Muscle of back (tissue), 11 donors: ENCODE results near the gene CNIH1. TPM values are rescaled to one million over a fixed set of nuclear protein-coding genes. Genes with fewer than 3 reads are reported as not detected.
A peak's percentile ranks its signal among the peaks of the same experiment; 100 is the strongest.
"Not testable (repeated sequence)": the region's sequence is repeated elsewhere in the genome, so short reads cannot be mapped to it uniquely, and the experiment has no call there.

Source experiments
- DNase-seq, 3 donors: peaks; one replicate each; pipeline versions ENCODE4 v3.0.0 to v3.0.0-alpha.2; 2013
- polyA plus RNA-seq, 10 donors: library from polyadenylated mRNA; unstranded; fragments of 120-200 nt; gene quantifications; one replicate each; pipeline ENCODE4 v1.2.1, GENCODE V29; 2013; ENCODE audit not compliant: insufficient read length in 10 of 10

The CNIH1 gene
- polyA plus RNA-seq, 10 donors, result 164 to 221 (median 192) TPM

DNA sequence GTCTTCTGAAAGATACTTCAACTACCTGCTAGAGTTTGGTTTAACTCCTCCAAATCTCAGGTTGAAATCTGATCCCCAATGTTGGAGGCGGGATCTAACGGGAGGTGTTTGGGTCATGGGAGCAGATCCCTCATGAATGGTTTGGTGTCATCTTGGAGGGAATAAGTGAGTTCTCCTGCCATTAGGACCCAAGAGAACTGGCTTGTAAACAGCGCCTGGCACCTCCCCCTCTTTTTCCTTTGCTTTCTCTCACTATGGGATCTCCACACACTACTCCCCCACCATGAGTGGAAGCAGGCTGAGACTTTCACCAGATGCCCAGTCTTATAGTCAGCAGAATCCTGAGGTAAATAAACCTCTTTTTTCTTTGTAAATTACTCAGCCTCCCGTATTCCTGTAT, 2.5 kb downstream of the CNIH1 start:
- DNase-seq, result no peak

GRCh38 chr14:54437954-54438353, 3.2 kb downstream of the CNIH1 start:
- not testable (repeated sequence) for DNase-seq

GRCh38 chr14:54435500-54435981, 5.6 kb downstream of the CNIH1 start:
- peak in 1 of 3 donors; percentile 15 for DNase-seq

GRCh38 chr14:54428527-54428926, 12.6 kb downstream of the CNIH1 start:
- DNase-seq, result no peak

DNA sequence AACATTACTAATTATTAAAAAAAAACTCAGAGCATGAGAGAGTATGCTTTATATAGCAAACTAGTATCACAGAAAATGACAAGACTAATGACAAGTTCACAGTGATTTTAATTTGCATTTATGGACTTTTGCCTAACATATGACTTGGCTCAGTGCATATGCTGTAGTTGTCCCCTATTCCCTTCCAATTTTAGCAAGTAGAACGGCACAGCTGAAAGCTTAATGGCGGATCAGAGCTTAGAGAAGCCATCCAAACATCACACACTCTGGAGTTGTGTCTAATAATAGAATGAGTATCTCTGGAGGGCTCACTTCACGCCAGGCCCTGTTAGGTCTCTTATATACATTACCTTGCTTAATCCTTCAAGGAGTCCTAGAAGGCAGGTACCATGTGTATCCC, 13.3 kb downstream of the CNIH1 start:
- peak in 1 of 3 donors; percentile 20 for DNase-seq

GRCh38 chr14:54425537-54426274, 15.5 kb downstream of the CNIH1 start:
- DNase-seq, result no peak

- no peak for DNase-seq
Observed at GRCh38 chr14:54425068-54425467, 16.1 kb downstream of the CNIH1 start.

DNA sequence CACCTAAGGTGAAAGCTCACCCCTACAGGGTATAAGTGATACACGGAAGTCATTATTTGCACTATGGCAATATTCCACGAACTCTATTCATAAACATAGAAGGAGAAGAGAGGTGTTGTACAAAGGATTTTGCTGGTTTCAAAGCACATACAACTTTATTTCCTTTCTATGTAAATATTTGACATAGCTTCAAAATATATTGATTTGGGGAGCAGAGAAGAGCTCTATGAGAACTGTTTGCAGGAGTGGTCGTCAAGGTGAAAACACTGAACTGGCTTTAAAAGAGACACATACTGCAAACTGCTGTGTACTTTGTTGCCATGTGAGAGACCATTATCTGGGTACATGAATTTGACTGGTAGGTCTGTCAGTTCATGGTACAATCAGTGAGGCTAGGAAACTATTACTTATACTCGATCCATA, 16.7 kb downstream of the CNIH1 start:
- DNase-seq, result no peak

DNA sequence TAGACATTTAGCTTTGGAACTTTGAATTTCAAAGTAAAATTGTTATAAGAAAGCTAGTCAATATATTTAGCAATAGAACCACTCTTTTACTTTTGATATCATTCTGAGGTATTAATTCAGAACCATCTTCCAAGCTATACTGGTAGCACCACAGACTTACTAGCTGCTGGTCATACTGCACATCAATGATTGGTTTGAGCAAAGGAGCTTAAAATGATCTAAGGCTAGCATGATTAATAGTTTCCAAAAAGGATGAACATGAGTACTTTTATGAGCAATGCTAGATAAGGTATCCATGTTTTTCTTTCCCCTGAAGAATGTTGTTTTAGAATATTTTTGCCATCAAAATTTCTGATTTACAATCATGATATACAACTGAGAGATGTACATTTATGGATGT, 17.2 kb downstream of the CNIH1 start:
- DNase-seq, result no peak

- peak in 1 of 3 donors; percentile 40 for DNase-seq
Observed at GRCh38 chr14:54420478-54421142, 20.6 kb downstream of the CNIH1 start.

- no peak for DNase-seq
Observed at GRCh38 chr14:54411371-54411770, 29.8 kb downstream of the CNIH1 start.

GRCh38 chr14:54410215-54410614, 31.0 kb downstream of the CNIH1 start:
- no peak for DNase-seq

DNA sequence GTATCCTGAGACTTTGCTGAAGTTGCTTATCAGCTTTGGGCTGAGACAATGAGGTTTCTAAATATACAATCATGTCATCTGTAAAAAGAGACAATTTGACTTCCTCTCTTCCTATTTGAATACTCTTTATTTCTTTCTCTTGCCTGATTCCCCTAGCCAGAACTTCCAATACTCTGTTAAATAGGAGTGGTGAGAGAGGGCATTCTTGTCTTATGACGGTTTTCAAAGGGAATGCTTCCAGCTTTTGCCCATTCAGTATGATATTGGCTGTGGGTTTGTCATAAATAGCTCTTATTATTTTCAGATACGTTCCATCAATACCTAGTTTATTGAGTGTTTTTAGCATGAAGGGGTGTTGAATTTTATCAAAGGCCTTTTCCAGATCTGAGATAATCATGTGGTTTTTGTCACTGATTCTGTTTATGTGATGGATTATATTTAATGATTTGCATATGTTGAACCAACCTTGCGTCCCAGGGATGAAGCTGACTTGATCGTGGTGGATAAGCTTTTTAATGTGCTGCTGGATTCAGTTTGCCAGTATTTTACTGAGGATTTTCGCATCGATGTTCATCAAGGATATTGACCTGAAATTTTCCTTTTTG, 37.7 kb downstream of the CNIH1 start:
- not testable (repeated sequence) for DNase-seq

- DNase-seq, result no peak
Observed at GRCh38 chr14:54399560-54399959, 41.6 kb downstream of the CNIH1 start.

DNA sequence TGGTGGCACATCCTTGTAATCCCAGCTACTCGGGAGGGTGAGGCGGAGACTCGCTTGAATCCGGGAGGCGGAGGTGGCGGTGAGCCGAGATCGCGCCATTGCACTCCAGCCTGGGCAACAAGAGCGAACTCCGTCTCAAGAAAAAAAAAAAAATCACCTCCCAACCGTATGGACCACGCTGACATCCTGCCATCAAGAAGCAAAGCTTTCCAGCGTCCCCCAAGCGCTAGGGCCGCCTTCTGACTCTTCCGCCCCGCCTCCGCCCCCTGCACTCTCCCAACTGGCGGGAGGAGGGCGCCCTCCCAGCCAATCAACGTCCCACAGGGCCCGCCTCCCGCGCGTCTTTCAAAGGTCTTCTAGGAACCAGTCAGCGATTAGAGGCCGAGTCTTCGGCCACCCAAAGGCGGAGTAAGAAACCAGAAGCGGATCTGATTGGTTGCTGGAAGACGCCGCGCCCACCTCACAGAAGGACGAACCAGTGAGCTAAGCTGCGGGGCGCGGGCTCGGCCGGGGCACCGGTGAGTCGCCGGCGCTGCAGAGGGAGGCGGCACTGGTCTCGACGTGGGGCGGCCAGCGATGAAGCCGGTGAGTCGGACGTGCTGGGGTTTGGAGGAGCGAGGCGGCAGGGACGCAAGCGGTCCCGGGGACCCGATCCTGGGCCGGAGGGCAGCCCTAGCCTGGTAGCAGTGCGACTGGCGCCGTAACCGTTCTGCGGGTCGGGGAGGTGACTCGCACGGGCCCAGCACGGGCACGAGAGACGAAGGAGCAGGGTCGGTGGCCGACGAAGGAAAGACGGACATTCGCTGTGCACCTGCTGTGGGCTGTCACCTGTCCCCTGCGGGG, 44.5 kb downstream of the CNIH1 start, which contains the start of gene CDKN3:
Gene CDKN3, plus strand, starts transcription at position 515 of the 843 bp plus-strand sequence. Its CDS starts 62 bp downstream, at position 577.
- peak; percentile 98 to 99 (median 99) for DNase-seq

DNA sequence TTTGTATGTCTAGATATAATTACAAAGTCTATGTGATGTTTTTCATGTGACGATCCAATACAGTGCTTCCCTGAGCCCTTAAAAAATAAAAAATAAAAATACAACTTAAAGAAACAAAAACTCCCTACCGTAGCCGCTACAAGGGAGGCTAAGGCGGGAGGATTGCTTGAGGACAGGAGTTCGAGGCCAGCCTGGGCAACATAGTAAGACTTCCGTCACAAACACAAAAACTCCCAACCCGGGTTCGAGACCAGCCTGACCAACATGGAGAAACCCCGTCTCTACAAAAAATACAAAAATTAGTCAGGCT, 45.0 kb downstream of the CNIH1 start:
- DNase-seq, result no peak

GRCh38 chr14:54395716-54396115, 45.5 kb downstream of the CNIH1 start:
- no peak for DNase-seq

- no peak for DNase-seq
Observed at GRCh38 chr14:54395284-54395683, 45.9 kb downstream of the CNIH1 start.

DNA sequence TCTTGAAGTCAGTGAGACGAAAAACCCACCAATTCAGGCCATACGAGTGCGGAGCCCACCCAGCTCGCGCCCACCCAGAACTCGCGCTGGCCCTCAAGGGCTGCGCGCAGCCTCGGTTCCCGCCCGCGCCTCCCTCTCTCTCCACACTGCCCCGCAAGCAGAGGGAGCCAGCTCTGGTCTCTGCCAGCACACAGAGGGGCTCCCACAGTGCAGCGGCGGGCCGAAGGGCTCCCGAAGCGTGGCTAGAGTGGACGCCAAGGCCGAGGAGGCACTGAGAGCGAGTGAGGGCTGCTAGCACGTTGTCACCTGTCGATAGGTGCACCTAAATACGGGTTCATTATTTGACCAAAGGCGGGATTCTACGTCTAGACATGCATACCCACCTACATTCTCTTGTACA, 46.6 kb downstream of the CNIH1 start:
- DNase-seq, result no peak

- not testable (repeated sequence) for DNase-seq
Observed at GRCh38 chr14:54392986-54393884, 47.9 kb downstream of the CNIH1 start.
